ENCODE measurements around the gene SYTL4. TPM values are rescaled to one million over a fixed set of nuclear protein-coding genes. Genes with fewer than 3 reads are reported as not detected.

SYTL4 gene
- total RNA-seq, 5 donors from 2014 or later (not counting 1 experiment from before 2014, with no cell fraction given), result 0.12 to 0.82 (median 0.29) TPM; not detected in 1

DNA sequence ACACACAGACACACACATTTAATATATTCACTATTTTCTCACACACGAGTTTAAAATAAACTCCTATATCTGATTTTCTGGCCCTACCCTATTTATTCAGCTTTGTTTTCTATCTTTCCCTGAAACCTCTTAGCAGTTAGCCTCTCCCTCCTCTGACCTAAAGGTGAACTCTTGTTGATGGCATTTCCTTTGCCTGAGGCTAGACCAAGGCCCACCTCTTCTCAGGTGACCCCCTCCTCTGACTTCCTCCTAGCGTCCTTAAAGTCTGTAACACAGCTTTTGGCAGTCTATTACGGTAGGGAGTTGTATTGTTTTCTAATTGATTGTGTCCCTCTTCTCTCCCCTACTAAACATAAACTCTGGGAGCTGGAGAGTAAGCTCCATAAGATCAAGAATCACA lies 89.6 kb downstream of the SYTL4 start:
- DNase-seq, result no peak
- no peak overlapping the region for H3K27ac Mint-ChIP-seq
- peaks cover 2 to 3% of the 10 kb centered on the region in 2 experiments for H3K27me3 ChIP-seq (replicated peaks in 1 of 2; ENCODE audit: control insufficient read depth in 2 of 2, extremely low read depth in 1 of 2, insufficient read depth in 2 of 2, low read length in 1 of 2)
- peaks cover 25 to 50% of the 10 kb centered on the region in 2 donors for H3K27me3 Mint-ChIP-seq
- no peaks in the 10 kb centered on the region for H3K9me3 Mint-ChIP-seq
- CTCF ChIA-PET, result interaction anchor here in 1 of 2 donors (0.6 kb wide), 1 partner anchor 9 kb away, joined by 4 read pairs; no protein-coding TSS in a partner anchor
- no peak for ATAC-seq (replicated peaks in 1 of 4)
- POLR2A ChIA-PET, result no interaction called here
- H3K4me3 ChIP-seq (ENCODE audit: control insufficient read depth in 1 of 2, extremely low read depth in 1 of 2, low read length in 1 of 2), result no peak overlapping the region
- H3K36me3 Mint-ChIP-seq, result no peaks in the 10 kb centered on the region
- H3K27ac ChIP-seq (ENCODE audit: low read length), result no peak overlapping the region
- H3K36me3 ChIP-seq (ENCODE audit: control insufficient read depth in 2 of 2, extremely low read depth in 1 of 2, insufficient read depth in 1 of 2, low read length in 1 of 2), result no peaks in the 10 kb centered on the region
- H3K4me1 Mint-ChIP-seq, result peaks cover 0 to under 1% (median 0%) of the 10 kb centered on the region in 3 donors
- no CpG with 5 or more reads among the region's 3 CpGs for WGBS (ENCODE audit: insufficient coverage)
- no peaks in the 10 kb centered on the region for H3K9me3 ChIP-seq
- no peaks in the 10 kb centered on the region for H3K4me1 ChIP-seq (ENCODE audit: control insufficient read depth in 1 of 2, extremely low read depth in 1 of 2, insufficient read depth in 2 of 2, low read length in 2 of 2)
- H3K4me3 Mint-ChIP-seq, result no peak overlapping the region

DNA sequence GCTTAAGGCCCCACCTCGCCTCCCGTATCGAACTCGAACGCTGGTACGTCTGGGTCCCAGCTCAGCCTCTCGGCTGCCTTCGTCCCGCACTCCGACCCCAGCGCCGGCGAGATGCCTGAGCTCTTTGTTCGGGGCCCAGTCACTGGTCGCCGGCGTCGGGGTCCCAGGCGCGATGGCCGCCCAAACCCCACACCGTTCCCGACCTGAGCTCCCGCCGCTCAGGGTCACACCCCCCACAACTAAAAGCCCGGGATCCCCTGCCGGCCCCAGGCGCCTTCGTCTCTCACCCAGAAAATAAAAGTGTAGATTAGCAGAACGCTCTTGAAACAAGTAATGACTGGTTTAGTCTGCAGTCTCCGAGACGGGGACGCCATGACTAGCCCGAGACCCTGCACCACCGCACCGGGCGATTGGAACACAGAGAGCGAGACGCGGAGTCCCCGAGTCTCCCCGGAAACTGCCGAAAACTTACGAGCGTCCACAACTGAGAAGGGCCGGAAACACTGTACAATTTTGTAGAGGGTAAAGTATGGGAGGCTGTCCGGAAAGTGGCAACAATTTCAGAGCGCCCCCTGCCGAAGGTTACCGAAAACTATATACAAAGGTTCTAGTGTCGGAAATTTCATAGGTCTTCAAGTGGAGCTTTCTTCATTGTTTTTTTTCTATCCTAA lies 95.5 kb downstream of the SYTL4 start, which contains the start of gene TSPAN6:
TSS of gene TSPAN6 (minus strand) at position 486 of the 671 bp plus-strand sequence. CDS start at position 374, 112 bp downstream.
- Mint-ChIP-seq H3K4me3 (peak within 1 kb of the TSS; percentile 86 to 95 (median 90)), H3K4me1 (peaks cover 10 to 22% (median 12%) of the 10 kb centered on the region in 3 donors), H3K27ac (peak within 1 kb of the TSS; percentile 84 to 94), H3K36me3 (no peaks in the 10 kb centered on the region), H3K9me3 (no peaks in the 10 kb centered on the region), H3K27me3 (peaks cover 17 to 22% of the 10 kb centered on the region in 2 donors)
- 32% methylated on average over 13 of the region's 51 CpGs for WGBS (ENCODE audit: insufficient coverage)
- ChIA-PET CTCF (interaction anchor here (0.5 to 1.1 kb wide), 5 partner anchors 12 to 124 kb away, joined by 3 to 6 read pairs (median 4); no protein-coding TSS in a partner anchor), POLR2A (interaction anchor here in 1 of 2 donors (0.6 kb wide), 1 partner anchor 693 kb away, joined by 3 read pairs; no protein-coding TSS in a partner anchor)
- DNase-seq (peak; percentile 52 to 81 (median 68)), ATAC-seq (replicated peaks in 1 of 4) (peak; percentile 98 to 100 (median 98))
- peaks cover 4 to 7% of the 10 kb centered on the region in 2 experiments for H3K27me3 ChIP-seq (replicated peaks in 1 of 2; ENCODE audit: control insufficient read depth in 2 of 2, extremely low read depth in 1 of 2, insufficient read depth in 2 of 2, low read length in 1 of 2)
- peaks cover 0 to 3% of the 10 kb centered on the region in 2 experiments for H3K4me1 ChIP-seq (ENCODE audit: control insufficient read depth in 1 of 2, extremely low read depth in 1 of 2, insufficient read depth in 2 of 2, low read length in 2 of 2)
- H3K9me3 ChIP-seq, result no peaks in the 10 kb centered on the region
- no peaks in the 10 kb centered on the region for H3K36me3 ChIP-seq (ENCODE audit: control insufficient read depth in 2 of 2, extremely low read depth in 1 of 2, insufficient read depth in 1 of 2, low read length in 1 of 2)
- H3K27ac ChIP-seq (ENCODE audit: low read length), result no peak within 1 kb of the TSS
- H3K4me3 ChIP-seq (ENCODE audit: control insufficient read depth in 1 of 2, extremely low read depth in 1 of 2, low read length in 1 of 2), result peak within 1 kb of the TSS; percentile 26 to 51

DNA sequence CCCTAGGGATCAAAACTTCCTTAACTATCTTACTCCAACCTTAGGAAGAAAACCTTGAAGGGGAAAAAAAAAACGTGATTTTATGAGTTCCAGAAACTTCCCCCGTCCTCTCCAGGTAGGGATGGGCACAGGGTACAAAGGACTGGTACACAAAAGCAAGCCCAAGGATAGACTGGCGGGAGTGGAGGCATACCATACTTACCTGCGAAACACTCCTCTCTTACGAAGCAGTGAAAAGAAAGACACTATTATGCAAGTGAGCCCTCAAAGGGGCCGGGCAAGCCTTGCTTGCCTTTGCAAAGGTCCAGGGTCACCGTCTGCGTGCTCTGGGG lies 96.0 kb downstream of the SYTL4 start:
- H3K9me3 ChIP-seq, result no peaks in the 10 kb centered on the region
- H3K27ac ChIP-seq (ENCODE audit: low read length), result no peak overlapping the region
- H3K36me3 Mint-ChIP-seq, result no peaks in the 10 kb centered on the region
- peaks cover 16 to 20% of the 10 kb centered on the region in 2 donors for H3K27me3 Mint-ChIP-seq
- ATAC-seq (replicated peaks in 1 of 4), result peak in 2 of 4 experiments; percentile 3 to 6
- peak overlapping the region; percentile 26 to 51 for H3K4me3 ChIP-seq (ENCODE audit: control insufficient read depth in 1 of 2, extremely low read depth in 1 of 2, low read length in 1 of 2)
- ChIA-PET POLR2A (interaction anchor here in 1 of 2 donors (0.6 kb wide), 1 partner anchor 693 kb away, joined by 3 read pairs; no protein-coding TSS in a partner anchor), CTCF (no interaction called here)
- peak in 1 of 35 experiments; percentile 0 for DNase-seq
- H3K36me3 ChIP-seq (ENCODE audit: control insufficient read depth in 2 of 2, extremely low read depth in 1 of 2, insufficient read depth in 1 of 2, low read length in 1 of 2), result no peaks in the 10 kb centered on the region
- H3K27ac Mint-ChIP-seq, result no peak overlapping the region
- H3K9me3 Mint-ChIP-seq, result no peaks in the 10 kb centered on the region
- H3K27me3 ChIP-seq (replicated peaks in 1 of 2; ENCODE audit: control insufficient read depth in 2 of 2, extremely low read depth in 1 of 2, insufficient read depth in 2 of 2, low read length in 1 of 2), result peaks cover 6 to 7% of the 10 kb centered on the region in 2 experiments
- H3K4me1 ChIP-seq (ENCODE audit: control insufficient read depth in 1 of 2, extremely low read depth in 1 of 2, insufficient read depth in 2 of 2, low read length in 2 of 2), result peaks cover 0 to 3% of the 10 kb centered on the region in 2 experiments
- peak overlapping the region; percentile 86 to 95 (median 90) for H3K4me3 Mint-ChIP-seq
- WGBS (ENCODE audit: insufficient coverage), result 28% methylated on average over 3 of the region's 8 CpGs
- peaks cover 10 to 22% (median 12%) of the 10 kb centered on the region in 3 donors for H3K4me1 Mint-ChIP-seq

DNA sequence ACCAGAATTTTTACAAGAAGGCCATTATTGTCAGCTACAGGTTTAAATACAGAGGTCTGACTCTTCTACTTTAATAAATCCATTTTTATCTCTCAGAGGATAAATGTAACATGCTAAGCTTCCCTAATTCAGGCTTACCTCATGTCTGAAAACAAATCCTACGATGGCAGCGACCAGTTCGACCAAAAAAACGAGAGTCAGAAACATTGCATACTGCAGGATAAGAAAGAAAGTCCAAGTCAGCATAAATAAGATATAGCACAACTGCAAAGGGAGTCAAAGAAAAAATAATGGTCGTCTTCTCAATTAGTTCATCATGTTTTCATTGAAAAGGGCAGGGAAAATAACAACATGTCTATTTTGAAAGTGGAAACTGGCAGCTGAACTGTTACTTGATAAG lies 96.9 kb downstream of the SYTL4 start:
- CTCF ChIA-PET, result no interaction called here
- no peaks in the 10 kb centered on the region for H3K36me3 ChIP-seq (ENCODE audit: control insufficient read depth in 2 of 2, extremely low read depth in 1 of 2, insufficient read depth in 1 of 2, low read length in 1 of 2)
- H3K4me3 ChIP-seq (ENCODE audit: control insufficient read depth in 1 of 2, extremely low read depth in 1 of 2, low read length in 1 of 2), result no peak overlapping the region
- peaks cover 0 to 3% of the 10 kb centered on the region in 2 experiments for H3K4me1 ChIP-seq (ENCODE audit: control insufficient read depth in 1 of 2, extremely low read depth in 1 of 2, insufficient read depth in 2 of 2, low read length in 2 of 2)
- no peaks in the 10 kb centered on the region for H3K9me3 ChIP-seq
- Mint-ChIP-seq H3K36me3 (no peaks in the 10 kb centered on the region), H3K27ac (no peak overlapping the region), H3K4me3 (peak overlapping the region in 1 of 3 donors; percentile 86), H3K4me1 (peaks cover 10 to 22% (median 12%) of the 10 kb centered on the region in 3 donors), H3K9me3 (no peaks in the 10 kb centered on the region), H3K27me3 (peaks cover 13 to 27% of the 10 kb centered on the region in 2 donors)
- peaks cover 7% of the 10 kb centered on the region in 2 experiments for H3K27me3 ChIP-seq (replicated peaks in 1 of 2; ENCODE audit: control insufficient read depth in 2 of 2, extremely low read depth in 1 of 2, insufficient read depth in 2 of 2, low read length in 1 of 2)
- ATAC-seq (replicated peaks in 1 of 4) (no peak), DNase-seq (no peak)
- whole genome bisulfite sequencing (ENCODE audit: insufficient coverage), result no CpG with 5 or more reads among the region's 5 CpGs
- POLR2A ChIA-PET, result no interaction called here
- H3K27ac ChIP-seq (ENCODE audit: low read length), result no peak overlapping the region

DNA sequence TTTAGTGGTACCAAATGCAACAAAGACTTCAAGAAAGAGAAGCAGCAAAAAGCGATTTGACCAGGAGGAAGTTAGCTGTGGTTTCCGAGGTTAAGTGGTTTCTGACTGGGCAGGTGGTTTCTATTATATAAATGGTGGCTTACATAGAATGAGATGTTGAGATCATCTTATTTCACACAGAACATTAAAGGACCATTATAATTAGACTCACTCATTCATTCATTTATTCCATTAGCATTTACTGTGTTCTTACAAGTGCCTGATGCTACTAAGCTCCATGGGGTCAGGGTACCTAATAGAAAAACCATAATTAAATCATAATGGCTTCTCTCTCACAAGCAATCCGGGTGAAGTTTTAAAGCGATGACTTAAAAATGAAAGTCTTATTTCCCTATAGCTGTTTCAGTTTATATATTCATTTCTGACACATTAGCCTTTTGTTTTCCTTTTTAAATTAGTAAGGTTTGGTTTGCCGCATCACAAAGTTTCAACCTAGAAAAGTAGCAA lies 105.9 kb downstream of the SYTL4 start:
- peaks cover 0 to 27% of the 10 kb centered on the region in 2 donors for H3K27me3 Mint-ChIP-seq
- Histone ChIP-seq H3K27ac (ENCODE audit: low read length) (no peak overlapping the region), H3K4me3 (ENCODE audit: control insufficient read depth in 1 of 2, extremely low read depth in 1 of 2, low read length in 1 of 2) (no peak overlapping the region), H3K27me3 (replicated peaks in 1 of 2; ENCODE audit: control insufficient read depth in 2 of 2, extremely low read depth in 1 of 2, insufficient read depth in 2 of 2, low read length in 1 of 2) (peaks cover 0 to 2% of the 10 kb centered on the region in 2 experiments), H3K9me3 (no peaks in the 10 kb centered on the region), H3K4me1 (ENCODE audit: control insufficient read depth in 1 of 2, extremely low read depth in 1 of 2, insufficient read depth in 2 of 2, low read length in 2 of 2) (no peaks in the 10 kb centered on the region), H3K36me3 (ENCODE audit: control insufficient read depth in 2 of 2, extremely low read depth in 1 of 2, insufficient read depth in 1 of 2, low read length in 1 of 2) (no peaks in the 10 kb centered on the region)
- ATAC-seq (replicated peaks in 1 of 4) (no peak), DNase-seq (no peak)
- WGBS (ENCODE audit: insufficient coverage), result no CpG with 5 or more reads among the region's 5 CpGs
- CTCF ChIA-PET, result no interaction called here
- H3K4me1 Mint-ChIP-seq, result peaks cover 10 to 13% (median 11%) of the 10 kb centered on the region in 3 donors
- H3K4me3 Mint-ChIP-seq, result no peak overlapping the region
- no peaks in the 10 kb centered on the region for H3K36me3 Mint-ChIP-seq
- POLR2A ChIA-PET, result interaction anchor here in 1 of 2 donors (0.6 kb wide), 1 partner anchor 550 kb away, joined by 3 read pairs; no protein-coding TSS in a partner anchor
- H3K9me3 Mint-ChIP-seq, result no peaks in the 10 kb centered on the region
- H3K27ac Mint-ChIP-seq, result no peak overlapping the region

Measured in T-cell (primary cell).